A673 (cell line): ENCODE measurements around the gene EPB41. TPM values are rescaled to one million over a fixed set of nuclear protein-coding genes. Genes with fewer than 3 reads are reported as not detected.

Experiments used
- BruUV-seq: library from RNA; stranded (reverse); fragments of 400-500 nt; replicated peaks from 2 replicates; lab custom pipeline; 2021; lab: Mats Ljungman, UMichigan
- CTCF ChIA-PET: fragments of 300-600 bp; sonication (Branson Sonifier 250); formaldehyde crosslinking; loops from one replicate; lab custom pipeline; 2022; ENCODE audit warnings: antibody characterized with exemption; lab: Charles Lee
- POLR2A ChIA-PET: fragments of 300-600 bp; sonication (Branson Sonifier 250); formaldehyde crosslinking; loops from one replicate; lab custom pipeline; 2022; ENCODE audit warnings: antibody characterized with exemption; ENCODE audit not compliant: low non-redundant PET; lab: Charles Lee
- DNase-seq: peaks from one replicate; pipeline ENCODE4 v3.0.0-alpha.2; 2015; ENCODE audit warnings: low spot score
- H3K27ac ChIP-seq: fragments of 200-600 bp; sonication (generic); 2 replicates; pipeline ENCODE4 v1.5.1; 2016; ENCODE audit warnings: mixed run types, low read depth, mild to moderate bottlenecking, mixed read lengths, antibody characterized with exemption, low read length; ENCODE audit not compliant: poor library complexity, severe bottlenecking
- H3K27me3 ChIP-seq: fragments of 200-600 bp; sonication (generic); replicated peaks from 2 replicates; pipeline ENCODE4 v1.6.1; 2017; ENCODE audit warnings: mixed run types, low read depth, mild to moderate bottlenecking, mixed read lengths, antibody characterized with exemption, low read length; ENCODE audit not compliant: insufficient read depth, poor library complexity
- H3K36me3 ChIP-seq: fragments of 200-600 bp; sonication (generic); 2 replicates; pipeline ENCODE4 v1.6.1; 2016; ENCODE audit warnings: mixed run types, mild to moderate bottlenecking, mixed read lengths, antibody characterized with exemption, low read length; ENCODE audit not compliant: insufficient read depth, poor library complexity, severe bottlenecking
- H3K4me1 ChIP-seq: fragments of 200-600 bp; sonication (generic); 2 replicates; pipeline ENCODE4 v1.6.1; 2017; ENCODE audit warnings: mixed run types, mild to moderate bottlenecking, mixed read lengths, antibody characterized with exemption, low read length; ENCODE audit not compliant: insufficient read depth, poor library complexity, severe bottlenecking
- H3K4me3 ChIP-seq: fragments of 200-600 bp; sonication (generic); 2 replicates; pipeline ENCODE4 v1.5.1; 2016; ENCODE audit warnings: low read depth, mixed run types, mild to moderate bottlenecking, mixed read lengths, low read length; ENCODE audit not compliant: poor library complexity, severe bottlenecking
- H3K9me3 ChIP-seq: fragments of 200-600 bp; sonication (generic); 2 replicates; pipeline ENCODE4 v1.6.1; 2016; ENCODE audit warnings: mixed run types, low read depth, mild to moderate bottlenecking, mixed read lengths, antibody characterized with exemption, low read length; ENCODE audit not compliant: poor library complexity, severe bottlenecking
- EZH2 ChIP-seq: fragments of 200-600 bp; sonication (generic); IDR thresholded peaks from 2 replicates; pipeline ENCODE4 v1.6.1; 2017; ENCODE audit warnings: borderline replicate concordance, low read depth, mild to moderate bottlenecking, mixed read lengths, antibody characterized with exemption, low read length; ENCODE audit not compliant: poor library complexity, severe bottlenecking
- intact Hi-C: fragments of 100-400 bp; cut with micrococcal nuclease; formaldehyde crosslinking; loops from one replicate; pipeline ENCODE4 v1.10.0; 2022; ENCODE audit not compliant: unreplicated experiment
- total RNA-seq: library from RNA; stranded (reverse); gene quantifications from 2 replicates; pipeline ENCODE4 v1.2.3, GENCODE V29; 2021
- TF ChIP-seq, protein P1 (sequence below): fragments of 300-800, 200-600 bp; sonication (generic); conservative IDR thresholded peaks from 2 replicates; pipeline ENCODE4 v1.5.1; 2017; ENCODE audit warnings: low read depth, mild to moderate bottlenecking, antibody characterized with exemption, low read length, moderate library complexity, mixed read lengths

EPB41 gene
- total RNA-seq, 1 experiment from 2014 or later = 337 TPM

DNA sequence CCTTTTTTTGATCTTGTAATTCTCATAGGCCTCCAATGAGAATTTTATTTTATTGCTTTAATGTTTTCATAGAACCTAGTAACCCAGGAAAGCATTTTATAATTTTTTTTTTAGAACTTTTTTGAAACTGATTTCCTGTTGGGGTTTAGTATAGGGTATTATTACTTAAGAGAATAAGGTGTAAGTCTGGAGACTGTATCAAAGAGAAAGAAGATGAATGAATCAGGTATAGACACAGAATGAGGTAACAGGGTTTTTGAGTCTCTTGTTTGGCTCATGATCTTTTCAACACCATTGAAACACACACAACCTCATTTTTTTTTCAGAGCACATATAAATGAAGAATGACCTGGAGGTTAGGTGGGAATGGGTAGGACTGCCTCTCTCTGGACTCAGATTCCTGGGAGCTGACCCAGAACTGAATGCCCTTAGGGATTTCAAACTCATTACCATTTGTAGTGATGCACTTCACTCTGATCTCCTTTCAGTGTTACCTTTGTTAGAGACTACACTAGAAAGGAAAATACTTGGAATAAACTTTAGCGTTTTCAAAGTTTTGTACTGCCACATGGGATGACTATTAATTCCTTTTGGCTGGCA lies 51.0 kb downstream of the EPB41 start:
- POLR2A ChIA-PET = no interaction called here
- CTCF ChIA-PET = no interaction called here
- intact Hi-C loops = no loop called here
- Histone ChIP-seq H3K36me3 (no peaks in the 10 kb centered on the region), H3K4me1 (peaks cover 12% of the 10 kb centered on the region), H3K27me3 (no peaks in the 10 kb centered on the region), H3K4me3 (no peak overlapping the region), H3K9me3 (no peaks in the 10 kb centered on the region), H3K27ac (no peak overlapping the region)
- no peak for DNase-seq
- BruUV-seq = no TSS peak
- no peak for TF ChIP-seq EZH2

DNA sequence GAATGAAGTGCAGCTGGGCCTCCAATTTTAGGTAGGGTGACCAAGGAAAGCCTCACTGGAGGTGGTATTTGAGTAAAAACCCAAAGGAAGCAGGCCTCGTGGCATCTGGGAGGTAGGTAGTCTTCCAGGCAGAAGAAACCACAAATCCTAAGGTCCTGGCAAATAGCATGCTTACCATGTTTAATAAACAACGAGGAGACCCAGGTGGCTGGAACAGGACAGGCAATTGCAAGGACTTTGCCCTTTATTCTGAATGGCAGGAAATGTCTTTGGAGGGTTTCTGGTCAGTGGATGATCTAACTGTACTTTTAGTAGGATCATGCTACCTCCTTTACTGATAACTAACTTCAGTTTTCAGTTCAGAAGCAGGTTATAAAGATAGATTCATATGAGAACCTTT lies 52.2 kb downstream of the EPB41 start:
- no peak for TF ChIP-seq EZH2
- TF ChIP-seq, protein P1, sequence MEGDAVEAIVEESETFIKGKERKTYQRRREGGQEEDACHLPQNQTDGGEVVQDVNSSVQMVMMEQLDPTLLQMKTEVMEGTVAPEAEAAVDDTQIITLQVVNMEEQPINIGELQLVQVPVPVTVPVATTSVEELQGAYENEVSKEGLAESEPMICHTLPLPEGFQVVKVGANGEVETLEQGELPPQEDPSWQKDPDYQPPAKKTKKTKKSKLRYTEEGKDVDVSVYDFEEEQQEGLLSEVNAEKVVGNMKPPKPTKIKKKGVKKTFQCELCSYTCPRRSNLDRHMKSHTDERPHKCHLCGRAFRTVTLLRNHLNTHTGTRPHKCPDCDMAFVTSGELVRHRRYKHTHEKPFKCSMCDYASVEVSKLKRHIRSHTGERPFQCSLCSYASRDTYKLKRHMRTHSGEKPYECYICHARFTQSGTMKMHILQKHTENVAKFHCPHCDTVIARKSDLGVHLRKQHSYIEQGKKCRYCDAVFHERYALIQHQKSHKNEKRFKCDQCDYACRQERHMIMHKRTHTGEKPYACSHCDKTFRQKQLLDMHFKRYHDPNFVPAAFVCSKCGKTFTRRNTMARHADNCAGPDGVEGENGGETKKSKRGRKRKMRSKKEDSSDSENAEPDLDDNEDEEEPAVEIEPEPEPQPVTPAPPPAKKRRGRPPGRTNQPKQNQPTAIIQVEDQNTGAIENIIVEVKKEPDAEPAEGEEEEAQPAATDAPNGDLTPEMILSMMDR = no peak
- Histone ChIP-seq H3K36me3 (no peaks in the 10 kb centered on the region), H3K4me3 (no peak overlapping the region), H3K27me3 (no peaks in the 10 kb centered on the region), H3K4me1 (peaks cover 14% of the 10 kb centered on the region), H3K27ac (no peak overlapping the region), H3K9me3 (no peaks in the 10 kb centered on the region)
- CTCF ChIA-PET = no interaction called here
- POLR2A ChIA-PET = no interaction called here
- BruUV-seq = no TSS peak
- intact Hi-C loops = no loop called here
- DNase-seq = no peak

DNA sequence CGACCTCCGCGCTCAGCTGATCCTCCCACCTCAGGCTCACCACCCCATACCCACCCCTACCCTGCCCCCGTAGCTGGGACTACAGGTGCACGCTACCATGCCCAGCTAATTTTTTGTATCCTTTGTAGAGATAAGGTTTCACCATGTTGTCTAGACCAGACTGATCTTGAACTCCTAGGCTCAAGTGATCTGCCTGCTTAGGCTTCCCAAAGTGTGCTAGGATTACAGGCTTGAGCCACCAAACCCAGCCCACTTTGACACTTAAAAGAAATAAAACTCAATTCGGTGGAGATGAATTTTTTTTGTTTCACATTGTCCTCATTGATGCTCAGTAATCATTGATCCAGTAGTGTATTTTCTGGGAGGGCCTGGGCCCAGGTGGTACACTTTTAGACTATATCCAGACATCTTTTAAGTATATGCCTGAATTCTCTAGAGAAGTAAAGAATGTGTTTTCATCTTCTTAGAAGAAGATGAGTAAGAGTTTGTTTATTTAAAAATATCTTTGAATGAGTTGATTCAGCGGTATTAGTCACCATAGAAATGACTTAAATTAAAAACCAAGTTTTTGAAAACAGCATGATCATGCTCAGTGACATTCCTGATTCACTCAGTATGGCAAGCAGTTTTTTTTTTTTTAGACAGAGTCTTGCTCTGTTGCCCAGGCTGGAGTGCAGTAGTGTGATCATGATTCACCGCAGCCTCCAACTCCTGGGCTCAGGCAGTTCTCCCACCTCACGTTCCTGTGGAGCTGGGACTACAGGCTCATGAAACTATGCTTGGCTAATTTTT lies 57.8 kb downstream of the EPB41 start:
- no peak for TF ChIP-seq EZH2
- TF ChIP-seq, protein P1 = no peak
- Histone ChIP-seq H3K9me3 (no peaks in the 10 kb centered on the region), H3K36me3 (no peaks in the 10 kb centered on the region), H3K4me1 (peaks cover 37% of the 10 kb centered on the region), H3K4me3 (no peak overlapping the region), H3K27me3 (no peaks in the 10 kb centered on the region), H3K27ac (peak overlapping the region; percentile 80)
- BruUV-seq = no TSS peak
- DNase-seq = peak; percentile 37
- ChIA-PET CTCF (no interaction called here), POLR2A (no interaction called here)
- intact Hi-C loops = no loop called here
